GM21360 (cell line): Measurements from ENCODE around the gene LHX8.
"Not testable (repeated sequence)": the region's sequence is repeated elsewhere in the genome, so short reads cannot be mapped to it uniquely, and the experiment has no call there.

ENCODE experiments used
- ATAC-seq: cut with Tn5 transposase; IDR thresholded peaks from one replicate; pipeline ENCODE4 v1.9.1; 2021; ENCODE audit warnings: mild to moderate bottlenecking, moderate library complexity; ENCODE audit not compliant: unreplicated experiment

LHX8 gene

DNA sequence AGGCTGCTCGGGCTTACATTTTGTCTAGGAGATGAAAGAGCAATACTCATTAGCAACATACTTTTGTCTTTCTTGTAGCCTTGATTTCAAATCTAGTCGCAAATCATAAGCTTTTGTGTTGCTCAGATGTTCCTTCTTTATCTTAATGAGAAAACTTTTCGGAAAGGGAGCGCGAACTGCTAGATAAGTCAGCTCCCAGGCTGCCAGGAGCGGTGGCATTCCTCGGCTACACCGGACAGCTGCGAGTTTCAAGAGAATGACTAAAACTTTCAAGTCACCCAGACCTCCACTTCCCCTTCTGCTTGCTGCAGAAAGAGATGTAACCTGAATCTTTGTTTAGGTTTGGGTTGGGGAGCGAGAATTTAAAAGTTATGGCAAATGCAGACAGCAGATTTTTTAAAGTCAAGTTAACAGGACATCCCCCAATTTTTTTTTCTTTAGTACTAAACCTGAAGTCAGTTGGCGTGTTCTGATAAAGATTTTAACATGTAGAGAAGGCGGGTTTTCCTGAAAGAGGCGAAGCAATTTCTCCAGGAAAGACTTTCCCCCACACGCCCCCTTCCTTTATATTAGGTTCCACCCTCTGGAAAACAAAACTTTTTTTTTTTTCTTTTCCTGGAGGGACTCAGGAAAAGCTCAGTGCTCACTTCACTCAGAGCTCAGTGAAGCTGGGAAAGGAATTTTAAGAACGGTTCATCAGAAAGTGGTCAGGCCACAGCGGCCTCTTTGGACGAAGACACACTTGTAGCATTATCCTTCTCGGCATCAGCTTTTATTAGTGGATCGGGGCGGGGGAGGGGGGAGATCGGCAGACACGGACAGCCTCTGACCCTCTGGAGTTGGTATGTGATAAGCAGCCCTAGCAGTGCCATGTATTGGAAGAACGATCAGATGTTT, at the start of gene LHX8:
Gene LHX8 (plus strand): TSS at position 639 of the 897 bp plus-strand sequence. CDS start 2,227 bp downstream, outside the sequence.
- ATAC-seq, result no peak

DNA sequence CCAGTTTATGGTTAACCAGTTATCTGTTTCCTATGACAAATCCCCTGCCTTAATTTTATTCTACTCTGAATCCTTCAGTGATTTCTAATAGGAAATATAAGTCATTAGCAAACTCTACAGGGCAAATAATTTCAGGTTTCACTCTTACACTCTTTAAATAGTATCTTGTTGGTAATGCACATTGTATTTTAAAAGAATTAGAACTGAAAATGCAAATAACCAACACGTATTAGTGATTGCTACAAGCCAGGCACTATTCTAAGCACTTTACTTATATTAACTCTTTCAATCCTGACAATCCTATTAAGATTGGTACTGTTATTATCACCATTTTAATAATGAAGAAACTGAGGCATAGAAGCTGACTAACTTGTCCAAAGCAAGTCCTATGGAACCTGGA, 48.3 kb upstream of the LHX8 start:
- no peak for ATAC-seq

DNA sequence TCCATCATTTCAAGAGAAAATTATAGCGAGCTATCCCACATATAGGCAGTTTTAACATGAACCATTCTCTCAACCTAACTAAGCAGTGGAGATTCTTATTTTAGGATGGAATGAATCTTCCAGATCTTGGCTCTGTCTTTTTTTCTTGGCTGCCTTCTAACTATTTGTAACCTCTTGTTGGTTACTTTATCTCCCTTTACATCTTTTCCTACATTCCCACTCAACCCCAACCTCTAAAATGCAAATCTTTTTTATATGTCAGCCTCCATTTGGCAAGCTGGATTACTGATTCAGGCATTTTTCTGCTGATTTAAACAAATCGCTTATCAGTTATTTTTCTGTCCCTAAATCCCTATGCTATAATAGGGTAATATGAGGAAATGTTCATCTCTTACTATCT, 46.9 kb upstream of the LHX8 start:
- ATAC-seq, result no peak

DNA sequence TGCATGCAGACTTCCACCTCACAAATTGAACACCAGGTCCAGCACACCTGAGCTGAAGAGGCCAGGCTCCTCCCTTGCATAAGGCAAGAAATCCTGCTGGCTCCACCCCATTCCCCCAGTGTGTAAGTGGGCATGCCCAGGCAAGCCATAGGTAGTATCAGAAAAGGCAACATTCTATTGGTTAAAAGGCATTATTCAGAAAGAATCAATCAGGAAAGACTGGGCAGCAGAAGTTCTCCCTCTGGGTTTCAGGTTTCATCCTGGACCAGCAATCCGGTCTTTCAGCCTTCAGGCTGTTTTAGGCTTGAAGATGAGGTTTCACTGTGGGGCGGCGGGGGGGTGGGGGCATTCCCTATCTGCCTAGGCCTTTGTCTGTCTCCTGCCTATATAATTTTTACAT, 42.0 kb upstream of the LHX8 start:
- no peak for ATAC-seq

DNA sequence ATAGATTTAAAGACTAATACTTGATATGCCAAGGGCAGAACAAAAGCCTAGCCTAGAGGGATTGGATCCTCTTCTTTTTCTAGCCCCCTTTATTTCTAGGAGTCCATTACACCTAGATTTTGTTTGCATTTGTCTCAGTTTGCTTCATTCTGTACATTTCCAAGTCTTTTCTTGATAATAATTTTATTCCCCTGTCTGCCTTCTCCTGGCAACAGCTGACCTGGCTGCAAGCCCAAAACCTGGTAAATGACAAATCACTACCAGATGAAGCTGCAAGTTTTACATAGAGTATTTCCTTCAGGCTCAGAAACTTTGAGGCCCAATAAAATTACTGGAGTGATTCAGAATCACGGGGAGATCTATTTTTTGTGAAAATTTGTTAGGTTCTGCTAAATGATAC, 36.5 kb upstream of the LHX8 start:
- no peak for ATAC-seq

DNA sequence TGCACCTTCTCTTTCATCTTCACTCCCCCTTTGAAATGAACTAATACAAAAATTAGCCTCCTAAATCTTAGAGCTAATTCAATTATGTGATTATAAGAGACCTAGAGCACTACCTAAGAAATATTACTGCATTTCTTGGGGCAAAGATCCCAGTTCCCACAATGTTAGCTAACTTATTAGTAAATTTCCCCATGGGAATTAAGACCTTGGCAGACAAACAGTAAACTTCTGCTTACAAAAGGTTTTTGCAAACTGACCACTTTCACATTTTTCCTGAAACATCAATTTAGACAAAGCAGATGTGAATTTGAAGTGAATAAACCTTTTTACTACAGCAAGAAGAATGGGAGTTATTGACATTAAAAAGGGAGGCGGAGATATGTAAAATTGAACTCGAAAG, 34.6 kb upstream of the LHX8 start:
- ATAC-seq, result no peak

DNA sequence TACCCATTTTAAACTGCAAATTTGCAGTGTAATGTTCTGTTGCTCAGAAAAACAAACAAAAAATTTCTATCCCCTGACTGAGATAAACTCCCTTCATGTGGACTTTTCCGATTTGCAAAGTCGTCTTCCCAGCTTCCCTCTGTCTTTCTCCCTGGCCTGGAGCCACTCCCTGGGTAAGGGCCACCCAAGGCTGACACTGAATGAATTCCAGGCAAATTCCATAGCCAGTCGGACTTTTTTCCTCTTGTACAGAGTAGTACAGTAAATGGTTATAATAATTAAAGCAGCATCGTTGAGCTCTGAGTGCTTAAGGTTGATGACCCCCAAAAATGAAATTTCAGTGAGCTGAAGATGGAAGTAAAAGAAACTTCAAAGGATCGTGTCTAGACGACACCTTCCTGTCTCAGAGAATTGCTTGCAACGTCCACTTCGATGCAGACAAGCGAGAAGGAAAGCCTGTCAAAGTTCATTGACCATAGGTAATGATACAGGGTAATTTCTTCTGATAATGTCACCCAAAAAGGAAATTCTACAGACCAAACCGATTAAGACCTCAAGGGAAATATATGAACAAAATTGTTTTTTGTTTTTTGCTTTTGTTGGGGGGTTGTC, 33.6 kb upstream of the LHX8 start:
- no peak for ATAC-seq

DNA sequence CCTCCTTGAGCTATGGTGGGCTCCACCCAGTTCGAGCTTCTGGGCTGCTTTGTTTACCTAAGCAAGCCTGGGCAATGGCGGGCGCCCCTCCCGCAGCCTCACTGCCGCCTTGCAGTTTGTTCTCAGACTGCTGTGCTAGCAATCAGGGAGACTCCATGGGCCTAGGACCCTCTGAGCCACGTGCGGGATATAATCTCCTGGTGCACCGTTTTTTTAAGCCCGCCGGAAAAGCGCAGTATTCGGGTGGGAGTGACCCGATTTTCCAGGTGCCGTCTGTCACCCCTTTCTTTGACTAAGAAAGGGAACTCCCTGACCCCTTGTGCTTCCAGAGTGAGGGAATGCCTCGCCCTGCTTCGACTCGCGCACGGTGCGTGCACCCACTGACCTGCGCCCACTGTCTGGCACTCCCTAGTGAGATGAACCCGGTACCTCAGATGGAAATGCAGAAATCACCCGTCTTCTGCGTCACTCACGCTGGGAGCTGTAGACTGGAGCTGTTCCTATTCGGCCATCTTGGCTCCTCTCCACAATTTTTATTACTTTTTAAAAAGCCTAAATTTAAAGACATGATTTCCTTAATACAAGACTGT, 21.7 kb upstream of the LHX8 start:
- ATAC-seq, result not testable (repeated sequence)

DNA sequence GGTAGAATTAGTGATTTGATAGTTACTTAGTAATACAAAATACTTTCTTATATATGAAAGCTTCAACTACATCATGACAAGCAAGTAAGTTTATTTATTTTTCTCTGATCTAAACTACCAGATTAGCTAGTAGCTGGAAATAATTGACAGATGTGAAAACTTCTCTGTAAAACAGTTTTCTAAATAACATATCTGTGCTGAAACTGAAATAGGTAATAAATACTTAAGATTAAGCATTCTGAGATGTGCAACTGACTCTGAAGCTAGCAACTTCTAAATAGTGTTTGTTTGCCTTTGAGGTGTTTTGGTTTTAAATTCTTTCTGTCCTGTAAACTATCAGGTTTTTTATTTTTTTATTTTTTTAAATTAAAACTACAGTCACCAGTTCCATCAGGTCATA, 18.5 kb upstream of the LHX8 start:
- ATAC-seq, result no peak

DNA sequence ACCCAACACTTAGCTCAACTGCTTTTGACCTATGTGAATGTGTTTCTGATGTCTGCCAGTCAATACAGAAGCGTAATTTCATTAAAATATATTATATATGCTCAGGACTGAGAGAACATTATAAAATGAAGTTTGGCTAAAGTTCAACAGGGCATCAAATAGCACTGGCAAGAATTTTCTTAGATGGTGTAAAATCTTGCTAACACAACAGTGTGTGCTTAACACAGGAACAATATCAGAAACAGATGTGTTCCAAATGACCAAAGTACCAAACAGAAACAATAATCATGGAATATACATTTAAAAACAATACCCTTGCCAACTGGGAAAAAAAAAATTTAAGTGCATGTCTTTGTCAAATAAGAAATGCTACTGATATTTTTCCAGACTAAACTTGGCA, 10.4 kb upstream of the LHX8 start:
- ATAC-seq, result no peak

DNA sequence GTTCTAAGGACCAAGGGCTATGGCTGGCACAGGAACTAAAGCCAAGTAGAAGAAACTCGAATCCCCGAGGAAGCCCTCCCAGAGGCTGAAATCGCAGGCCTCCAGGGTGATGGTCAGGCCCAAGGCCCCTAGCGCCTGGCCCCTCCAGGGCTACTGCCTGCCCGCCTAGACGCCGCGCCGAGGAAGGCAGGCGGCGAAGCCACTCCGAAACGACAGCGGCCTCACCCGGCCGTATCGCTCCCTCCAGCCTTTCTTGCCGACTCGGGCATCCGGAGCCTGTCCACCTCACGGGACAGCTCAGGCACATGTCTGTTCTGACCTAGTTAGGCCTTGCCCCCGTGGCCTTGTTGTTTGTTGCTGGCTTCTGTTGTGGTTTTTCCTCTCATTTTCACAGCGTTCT, 9.7 kb upstream of the LHX8 start:
- no peak for ATAC-seq

DNA sequence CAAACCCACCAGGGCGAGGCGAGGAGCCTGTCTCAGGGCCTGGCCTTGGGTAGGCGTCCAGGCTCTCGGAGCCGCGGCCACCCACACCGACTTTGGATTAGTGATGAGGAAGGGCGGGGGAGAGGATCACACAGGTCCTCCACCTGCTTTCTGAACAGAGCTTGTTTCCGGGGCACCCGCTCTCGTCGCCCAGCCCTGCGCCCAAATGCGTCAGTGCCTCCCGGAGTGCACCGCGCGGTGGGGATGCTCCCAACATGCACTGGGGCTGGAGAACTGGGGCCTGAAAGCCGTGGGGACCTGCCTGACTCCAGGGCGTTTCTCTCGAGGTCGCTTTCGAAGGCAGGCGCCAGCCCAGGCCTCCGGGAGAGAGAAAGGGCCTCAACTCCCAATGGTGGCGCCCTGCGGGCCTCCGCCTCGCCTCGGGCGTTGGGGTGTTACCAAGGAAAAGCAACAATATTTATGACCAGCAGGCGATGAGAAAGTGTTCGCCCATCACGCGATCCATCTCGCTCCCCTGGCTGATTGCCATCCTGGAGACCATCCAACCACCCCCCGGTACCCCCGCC, 8.9 kb upstream of the LHX8 start:
- ATAC-seq, result no peak

DNA sequence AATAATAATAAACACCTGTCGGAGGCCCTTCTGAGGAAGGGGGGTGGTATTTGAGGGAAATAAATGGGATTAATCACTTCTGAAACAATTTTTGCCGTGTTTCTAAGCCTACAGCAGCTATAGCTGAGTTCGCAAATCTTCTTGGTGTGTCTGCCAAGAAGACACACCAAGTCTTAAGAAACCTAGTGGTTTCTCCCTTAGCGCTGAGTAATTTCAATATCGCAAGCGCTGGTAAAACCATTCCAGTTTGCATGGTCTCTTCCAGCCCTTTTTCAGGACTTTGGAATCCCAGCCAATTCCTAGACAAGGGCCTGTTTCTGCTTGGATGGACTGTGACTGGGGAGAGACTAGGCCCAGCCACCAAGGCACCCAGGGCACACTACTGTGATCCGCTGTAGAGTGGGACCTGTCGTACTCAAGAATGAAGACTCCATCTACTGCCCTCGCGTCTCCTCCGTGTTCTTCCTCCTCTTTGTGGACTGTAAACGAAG, 7.5 kb upstream of the LHX8 start:
- no peak for ATAC-seq

DNA sequence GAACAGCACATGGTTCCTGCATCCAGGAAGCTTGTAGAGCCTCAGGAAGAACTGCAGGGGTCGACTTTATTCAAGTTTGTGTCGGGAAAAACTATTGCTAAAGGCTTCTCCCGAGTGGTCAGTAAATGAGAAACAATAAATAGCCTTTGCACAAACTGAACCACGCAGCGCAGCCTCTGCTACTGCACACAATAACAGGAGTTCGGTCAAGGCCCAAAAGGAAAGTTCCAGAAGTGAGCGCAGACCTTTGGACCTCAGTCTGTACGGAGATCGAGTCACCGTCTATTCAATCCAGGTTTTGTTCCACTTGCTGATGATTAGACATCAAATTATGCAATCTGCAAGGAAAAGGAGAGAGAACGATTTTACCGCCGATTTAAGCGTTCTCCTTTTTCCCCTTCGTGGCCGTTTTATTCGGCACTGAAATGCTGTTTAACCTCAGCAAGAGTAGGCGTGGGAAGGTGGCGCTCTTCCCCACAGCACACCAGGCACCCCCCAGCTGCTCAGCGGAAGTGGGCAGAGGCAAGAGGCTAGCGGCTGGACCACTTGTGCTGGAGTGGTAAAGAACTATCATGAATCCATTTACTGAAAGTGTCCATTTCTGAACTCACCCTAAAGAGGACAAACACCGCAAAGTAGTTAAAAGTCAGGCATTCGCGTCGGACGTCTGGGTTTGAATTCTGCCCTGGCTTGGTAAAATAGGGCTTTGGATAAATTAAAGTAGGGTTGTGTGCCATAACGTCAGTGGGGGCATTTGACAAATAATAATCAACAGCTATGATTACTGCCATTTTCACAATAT, 6.1 kb upstream of the LHX8 start:
- no peak for ATAC-seq

DNA sequence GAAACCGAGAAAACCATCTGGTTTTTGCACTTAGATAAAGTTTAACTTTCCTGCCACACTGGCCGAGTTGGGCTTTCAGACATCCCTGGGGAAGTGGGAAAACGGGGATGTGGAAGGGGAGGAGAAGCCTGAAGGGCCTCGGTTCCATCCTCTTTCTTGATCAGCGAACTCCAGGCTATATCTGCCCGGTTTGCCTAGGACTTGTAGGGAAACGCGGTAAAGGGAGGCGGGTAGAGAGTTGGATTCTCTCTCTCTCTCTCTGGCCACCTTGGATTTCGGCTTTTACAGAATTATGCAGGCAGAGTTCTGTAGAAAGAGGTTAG, 4.6 kb upstream of the LHX8 start:
- no peak for ATAC-seq

DNA sequence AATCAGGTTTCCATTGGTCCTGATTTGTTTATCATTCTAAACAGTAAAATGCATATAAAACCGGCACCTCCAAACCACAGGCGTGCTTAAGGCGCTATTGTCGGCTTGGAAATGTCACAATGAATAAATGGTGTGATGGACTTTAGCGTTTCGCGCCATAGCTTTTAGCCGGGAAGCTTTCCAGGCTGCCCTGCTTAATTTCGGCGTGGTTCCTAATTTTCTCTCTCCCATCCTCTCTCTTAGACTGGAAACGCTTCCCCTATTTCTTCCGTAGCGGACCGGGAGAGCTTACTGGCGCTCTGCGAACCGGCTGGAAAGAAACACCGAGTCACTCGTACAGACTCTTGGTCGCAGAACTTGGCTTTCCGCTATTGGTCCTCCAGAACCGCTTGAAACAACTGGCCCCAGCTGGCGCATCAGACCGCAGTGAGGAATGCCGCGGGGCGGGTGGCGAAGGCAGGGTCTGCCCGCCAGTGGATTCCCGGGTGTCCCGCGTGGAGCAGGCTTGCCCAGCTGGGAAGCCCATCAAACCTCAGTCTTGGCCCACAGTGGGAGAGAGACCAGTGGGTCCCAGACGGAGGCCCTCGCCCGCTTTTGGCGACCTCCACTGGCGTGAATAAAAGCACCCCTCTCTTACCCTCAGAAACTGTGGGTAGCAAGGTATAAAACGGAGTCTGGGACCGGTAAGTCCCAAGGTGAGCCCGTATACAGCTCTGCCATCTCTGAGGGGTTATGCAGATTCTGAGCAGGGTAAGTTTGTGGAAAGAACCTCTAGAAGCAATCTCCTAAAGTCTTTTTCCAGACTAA, 4.0 kb upstream of the LHX8 start:
- no peak for ATAC-seq

DNA sequence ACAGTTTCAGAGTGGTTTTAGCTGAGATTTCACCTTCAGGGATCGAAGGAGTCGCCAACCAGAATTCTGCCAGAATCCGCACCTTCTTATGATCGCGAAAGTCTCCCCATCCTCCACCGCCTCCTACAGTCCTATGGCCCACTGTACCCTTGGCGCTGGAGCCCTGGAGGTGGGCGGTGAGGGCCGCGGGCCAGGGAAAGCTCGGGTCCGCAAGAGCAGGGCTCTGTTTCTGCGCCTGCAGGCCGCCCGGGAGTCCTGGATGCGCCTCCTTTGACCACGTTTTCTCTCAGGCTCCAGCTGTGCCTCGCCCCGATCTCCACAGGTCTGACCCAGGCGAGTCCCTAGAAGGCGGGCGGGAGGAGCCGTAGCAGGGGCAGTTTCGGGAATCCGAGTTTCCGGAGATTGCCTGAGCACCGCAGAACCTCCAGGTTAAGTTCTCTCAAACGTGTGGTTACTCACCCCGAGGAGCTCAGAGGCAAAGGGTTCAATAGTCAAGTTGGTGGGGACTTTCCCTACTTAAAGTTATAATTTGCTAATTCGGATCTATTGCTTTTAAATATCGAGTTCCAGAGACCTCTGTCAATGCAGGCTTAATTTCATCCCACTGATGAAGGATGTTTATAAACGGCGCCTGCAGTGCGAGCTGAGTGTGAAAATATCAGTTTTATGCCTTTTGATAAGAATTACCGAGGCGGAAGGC, 3.2 kb upstream of the LHX8 start:
- ATAC-seq, result no peak

DNA sequence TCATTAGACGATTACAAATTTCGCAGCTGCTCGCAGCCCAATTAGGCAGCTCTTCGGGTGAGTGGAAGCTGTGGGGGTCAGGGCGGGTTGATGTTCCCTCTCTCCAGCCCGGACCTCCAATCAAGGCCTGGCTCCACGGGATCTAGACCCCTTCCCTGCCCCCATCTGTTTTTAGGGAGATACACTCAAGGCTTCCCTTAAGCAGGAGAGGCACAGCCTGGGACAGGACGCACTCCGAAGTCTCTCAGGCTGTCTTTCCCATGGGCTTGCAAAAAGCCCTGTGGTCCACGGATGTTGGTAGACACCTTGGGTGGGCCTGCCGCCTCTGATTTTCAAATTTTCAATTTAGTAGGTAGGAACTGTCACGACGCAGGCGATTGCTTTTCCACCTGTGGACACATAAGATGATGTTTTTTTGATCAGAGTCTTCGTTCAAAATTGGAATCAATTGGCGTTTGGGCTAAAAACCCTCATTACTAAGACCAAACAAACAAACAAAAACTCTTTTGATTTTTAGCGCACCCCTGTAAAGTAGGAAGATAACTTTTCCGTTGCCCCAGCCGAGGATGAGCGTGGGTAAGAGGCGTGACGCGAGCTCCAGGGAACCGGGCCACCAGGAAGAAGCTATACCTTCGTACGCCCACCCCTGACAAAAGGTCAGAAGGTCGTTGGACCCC, 2.5 kb upstream of the LHX8 start:
- ATAC-seq, result no peak

DNA sequence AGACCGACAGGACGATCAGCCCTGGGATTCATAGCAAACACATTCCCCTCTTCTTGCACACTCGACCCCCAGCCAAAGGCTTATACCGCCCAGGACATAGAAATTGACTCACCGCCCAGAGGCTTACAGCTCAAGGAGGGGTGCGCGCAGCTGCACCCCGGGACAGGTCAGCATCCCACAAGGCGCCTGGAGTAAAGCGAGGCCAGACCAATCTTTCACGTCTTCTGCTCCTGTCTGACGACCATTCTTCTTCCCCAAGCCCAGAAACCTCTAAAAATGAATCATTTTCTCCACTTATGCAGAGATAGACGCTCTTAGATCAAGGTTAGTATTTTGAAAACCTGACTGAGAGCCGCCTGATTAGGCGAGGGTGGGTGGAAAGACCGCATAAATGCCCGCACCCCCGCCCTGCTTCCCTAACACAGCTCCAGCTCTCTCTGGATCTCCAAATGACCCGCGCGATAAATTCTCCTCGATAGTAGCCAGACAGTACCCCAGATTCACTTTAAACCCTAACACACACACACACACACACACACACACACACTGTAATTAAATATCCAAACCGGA, 1.9 kb upstream of the LHX8 start:
- ATAC-seq, result no peak
